HG03139 (cell line): ENCODE data around the gene GALNT10.

ENCODE experiments used
- ATAC-seq: cut with Tn5 transposase; IDR thresholded peaks from one replicate; pipeline ENCODE4 v1.9.1; 2021; ENCODE audit not compliant: unreplicated experiment

Gene GALNT10

DNA sequence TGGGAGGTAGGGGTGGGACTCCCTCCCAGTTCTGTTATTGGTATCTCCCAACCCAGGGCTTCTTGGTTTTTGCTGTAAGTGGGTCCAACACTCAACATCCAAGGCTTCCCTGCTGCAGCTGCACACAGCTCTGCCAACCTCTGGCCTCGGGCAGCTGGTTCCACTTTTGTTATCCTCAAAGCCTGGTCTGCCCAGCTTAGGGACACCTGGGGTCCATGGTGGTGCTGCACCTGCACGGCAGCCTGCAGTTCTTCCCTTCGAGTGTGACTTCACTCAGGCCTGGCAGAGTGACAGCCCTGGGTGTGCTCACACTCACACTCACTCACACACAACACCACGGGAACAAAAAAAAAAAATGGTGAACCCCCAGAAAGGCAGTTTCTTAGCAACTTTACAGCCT is 239.9 kb downstream of the GALNT10 start:
- no peak for ATAC-seq

DNA sequence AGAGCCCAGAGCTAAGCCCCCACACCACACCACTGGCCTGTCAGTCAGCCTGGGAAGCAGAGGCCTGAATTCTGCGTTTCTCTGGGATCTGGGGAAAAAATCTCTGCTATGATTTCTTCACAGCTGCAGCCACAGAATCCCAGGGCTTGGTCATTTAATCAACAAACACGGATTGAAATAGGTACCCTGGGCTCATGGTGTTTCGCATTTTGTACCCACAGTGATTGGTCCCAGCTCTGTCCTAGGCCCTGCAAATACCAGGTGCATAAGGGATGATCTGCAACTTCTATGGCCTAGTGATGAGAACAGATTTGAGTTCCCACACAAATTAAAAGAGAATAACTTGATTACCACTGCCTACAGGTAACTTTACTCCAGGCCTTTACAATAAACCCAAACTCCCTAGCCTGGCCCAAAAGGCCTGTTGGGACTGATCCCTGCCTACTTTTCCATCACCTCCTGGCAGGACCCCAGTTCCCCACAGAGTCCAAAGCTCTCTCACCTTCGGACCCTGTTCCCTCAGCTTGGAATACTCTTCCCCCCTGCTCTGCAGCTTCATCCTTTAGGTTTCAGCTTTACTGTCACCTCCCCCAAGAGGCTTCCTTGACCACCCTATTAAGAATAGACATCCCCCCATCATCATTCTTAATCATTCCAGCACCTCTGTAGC is 240.6 kb downstream of the GALNT10 start:
- no peak for ATAC-seq

DNA sequence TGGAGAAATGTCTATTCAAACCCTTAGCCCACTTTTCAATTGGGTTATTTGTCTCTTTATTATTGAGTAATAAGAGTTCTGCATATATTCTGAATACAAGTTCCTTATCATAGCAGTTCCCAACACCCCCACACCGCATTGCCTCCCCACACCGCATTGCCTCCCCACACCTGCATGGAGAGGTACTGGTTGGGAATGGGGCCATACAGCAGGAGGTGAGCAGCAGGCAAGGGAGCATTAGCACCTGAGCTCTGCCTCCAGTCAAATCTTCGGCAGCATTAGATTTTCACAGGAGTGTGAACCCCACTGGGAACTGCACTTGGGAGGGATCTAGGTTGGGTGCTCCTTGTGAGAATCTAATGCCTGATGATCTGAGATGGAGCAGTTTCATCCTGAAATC is 244.7 kb downstream of the GALNT10 start:
- ATAC-seq: no peak

DNA sequence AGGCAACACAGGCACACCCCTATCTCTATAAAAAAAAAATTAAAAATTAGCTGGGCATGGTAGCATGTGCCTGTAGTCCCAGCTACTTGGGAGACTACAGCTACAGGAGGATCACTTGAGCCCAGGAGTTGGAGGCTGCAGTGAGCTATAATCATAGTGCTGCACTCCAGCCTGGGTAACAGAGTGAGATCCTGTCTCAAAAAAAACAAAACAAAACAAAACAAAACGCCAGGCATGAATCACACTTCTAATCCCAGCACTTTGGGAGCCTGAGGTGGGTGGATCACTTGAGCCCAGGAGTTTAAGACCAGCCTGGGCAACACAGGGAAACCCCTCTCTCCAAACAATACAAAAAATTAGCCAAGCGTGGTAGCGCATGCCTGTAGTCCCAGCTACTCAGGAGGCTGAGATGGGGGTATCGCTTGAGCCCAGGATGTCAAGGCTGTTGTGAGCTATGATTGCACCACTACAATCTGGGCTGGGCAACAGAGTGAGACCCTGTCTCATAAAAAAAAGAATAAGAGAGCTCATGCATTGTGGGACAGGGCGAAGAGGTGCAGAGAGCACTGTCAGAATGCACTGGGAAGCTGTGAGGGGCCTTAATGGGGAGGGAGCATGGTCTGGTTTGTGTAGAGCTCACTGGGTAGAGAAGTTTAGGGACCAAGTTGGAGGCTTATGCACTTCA is 246.9 kb downstream of the GALNT10 start:
- ATAC-seq: no peak

DNA sequence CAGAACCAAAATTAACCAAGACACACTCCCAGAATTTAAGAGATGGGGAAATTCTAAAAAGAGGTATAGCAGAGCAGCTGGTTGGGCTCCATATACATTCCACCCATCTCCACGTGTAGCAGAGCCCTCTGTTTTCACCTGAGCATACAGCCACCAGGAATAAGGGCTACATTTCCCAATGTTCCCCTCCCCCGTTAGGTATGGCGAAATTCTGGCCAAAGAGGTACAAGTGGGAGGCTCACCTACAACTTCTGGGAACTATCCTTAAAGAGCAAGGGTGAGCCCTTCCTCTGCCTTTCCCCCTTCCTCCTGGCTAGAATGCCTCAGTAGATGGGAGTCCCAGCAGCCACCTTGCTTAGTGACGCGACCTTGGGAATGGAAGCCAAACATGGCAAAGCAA is 250.0 kb downstream of the GALNT10 start:
- no peak for ATAC-seq

DNA sequence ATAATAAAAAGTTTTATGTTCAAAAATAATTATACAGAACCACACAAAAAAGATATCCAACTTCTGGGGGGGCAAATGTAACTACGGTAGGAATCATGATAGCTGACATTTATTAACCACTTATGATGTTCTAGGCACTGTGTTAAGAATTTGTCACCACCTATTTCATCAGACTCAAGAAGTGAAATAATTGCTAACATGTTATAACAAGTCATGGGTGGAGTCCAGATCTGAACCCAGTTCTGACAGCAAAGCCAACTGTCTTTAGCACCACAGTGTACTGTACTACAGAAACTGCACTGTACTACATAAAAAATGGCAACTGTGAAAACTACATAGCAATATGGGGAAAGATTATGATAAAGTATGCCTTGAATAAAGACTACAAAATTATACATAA is 252.3 kb downstream of the GALNT10 start:
- no peak for ATAC-seq

DNA sequence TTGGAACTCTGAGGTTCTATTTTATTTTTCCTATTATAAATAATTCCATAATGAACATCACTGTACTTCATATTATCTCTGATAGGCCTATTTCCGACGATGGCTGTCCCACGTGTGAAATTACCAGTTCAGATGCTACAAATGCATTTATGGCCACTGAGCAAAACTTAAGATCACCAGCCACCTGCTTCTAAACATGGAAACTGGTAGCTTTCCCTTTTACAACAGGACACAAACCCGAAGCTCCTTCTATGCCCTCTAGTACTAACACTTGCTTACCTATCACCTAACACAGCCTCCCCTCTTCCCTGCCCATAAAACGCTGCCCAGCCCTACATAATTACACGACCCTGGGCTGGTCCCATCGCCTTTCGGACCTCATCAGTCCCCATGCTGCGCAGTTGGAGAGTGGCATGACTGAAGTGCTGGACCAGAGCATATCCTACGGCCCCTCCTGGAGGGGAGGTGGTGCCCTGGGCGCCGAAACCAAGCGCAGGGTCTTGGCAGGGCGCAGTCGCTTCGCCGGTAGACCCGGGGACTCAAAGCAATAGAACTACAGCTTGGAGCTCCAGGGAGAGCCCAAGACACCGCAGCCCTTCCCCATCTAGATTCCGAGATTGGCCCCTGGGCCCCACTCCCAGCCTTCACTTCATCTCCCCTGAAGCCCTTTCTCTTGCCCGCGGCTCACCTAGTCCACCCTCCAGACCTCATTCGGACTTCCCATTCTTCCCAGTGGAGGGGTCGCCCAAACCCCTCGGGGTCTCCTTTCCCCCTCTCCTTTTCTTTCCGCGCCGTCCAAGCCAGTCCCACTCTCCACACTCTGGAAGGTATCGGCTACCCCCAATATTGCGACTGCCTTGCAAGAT is 254.3 kb downstream of the GALNT10 start:
- ATAC-seq: peak; percentile 7

DNA sequence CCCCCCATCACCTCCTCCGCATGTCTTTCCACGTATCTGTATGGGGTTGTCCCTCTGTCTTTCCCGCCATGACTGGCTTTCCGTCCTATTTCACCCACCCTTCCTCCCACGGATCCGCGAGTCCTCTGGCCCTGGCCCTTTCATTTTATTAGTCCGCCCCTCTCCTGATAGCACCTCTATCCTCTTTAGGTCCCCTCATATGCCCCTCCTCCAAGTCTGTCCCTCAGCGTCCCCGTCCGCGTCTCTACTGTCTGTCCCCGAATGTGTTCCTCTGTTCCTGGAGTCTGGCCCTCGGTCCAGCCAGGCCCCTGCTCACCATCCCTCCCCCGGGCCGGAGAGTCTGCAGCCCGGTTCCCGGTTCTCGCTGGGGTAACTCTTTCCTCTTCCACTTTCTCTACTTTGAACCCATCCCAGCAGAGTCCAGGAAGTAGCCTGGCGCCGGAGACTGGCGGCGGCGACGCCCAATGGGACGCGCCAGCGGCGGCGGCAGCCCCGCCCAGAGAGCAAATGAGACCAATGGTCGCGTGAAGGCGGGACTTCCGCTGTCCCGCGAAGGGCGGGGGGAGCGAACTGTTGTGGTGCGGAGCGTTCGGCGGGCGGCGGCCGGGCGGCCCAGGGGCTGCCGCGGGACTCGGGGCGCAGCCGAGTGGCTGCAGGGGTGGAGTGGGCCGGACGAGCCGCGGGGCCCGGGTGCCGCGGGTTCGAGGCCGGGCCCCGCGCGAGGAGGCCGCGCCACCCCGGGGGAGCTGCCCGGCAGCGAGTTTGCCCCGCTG is 255.1 kb downstream of the GALNT10 start, which contains the start of gene SAP30L:
Gene SAP30L (plus strand): TSS at position 576 of the 773 bp plus-strand sequence. CDS start 608 bp downstream, outside the sequence.
- ATAC-seq: peak; percentile 86

DNA sequence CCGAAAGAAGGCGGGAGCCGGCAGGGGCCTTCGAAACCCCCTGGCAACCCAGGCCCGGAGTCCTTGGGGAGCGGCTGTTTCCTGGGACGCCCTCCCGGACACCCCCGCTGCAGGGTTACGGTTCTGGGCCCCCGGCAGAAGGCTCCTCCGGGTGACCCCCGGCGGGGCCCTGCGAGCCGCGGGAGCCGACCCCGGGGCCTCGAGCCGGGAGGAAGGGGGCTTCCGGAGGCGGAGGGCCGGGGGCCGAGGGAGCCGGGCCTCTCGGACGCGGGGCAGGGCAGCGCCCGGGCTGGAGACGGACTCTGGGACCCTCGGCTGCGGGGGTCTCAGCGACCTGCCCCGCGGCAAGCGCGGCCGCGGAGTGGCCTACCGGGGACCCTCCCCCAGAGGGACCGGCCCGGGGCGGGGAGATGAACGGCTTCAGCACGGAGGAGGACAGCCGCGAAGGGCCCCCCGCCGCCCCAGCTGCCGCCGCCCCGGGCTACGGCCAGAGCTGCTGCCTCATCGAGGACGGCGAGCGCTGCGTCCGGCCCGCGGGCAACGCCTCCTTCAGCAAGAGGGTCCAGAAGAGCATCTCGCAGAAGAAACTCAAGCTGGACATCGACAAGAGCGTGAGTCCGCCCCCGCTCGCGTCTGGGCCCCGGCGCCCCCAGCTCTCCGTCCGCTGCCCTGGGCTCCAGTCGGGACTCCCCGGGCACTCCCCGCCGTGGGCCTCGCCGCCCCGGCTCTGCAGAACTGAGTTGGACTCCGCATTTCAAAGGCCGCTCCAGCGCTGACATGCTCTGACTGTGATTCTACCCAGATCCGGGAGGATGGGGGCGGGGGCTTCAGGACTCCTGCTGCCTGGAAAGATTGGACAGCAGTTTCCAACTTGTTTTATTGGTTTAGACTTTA is 255.9 kb downstream of the GALNT10 start:
- ATAC-seq: peak; percentile 10

DNA sequence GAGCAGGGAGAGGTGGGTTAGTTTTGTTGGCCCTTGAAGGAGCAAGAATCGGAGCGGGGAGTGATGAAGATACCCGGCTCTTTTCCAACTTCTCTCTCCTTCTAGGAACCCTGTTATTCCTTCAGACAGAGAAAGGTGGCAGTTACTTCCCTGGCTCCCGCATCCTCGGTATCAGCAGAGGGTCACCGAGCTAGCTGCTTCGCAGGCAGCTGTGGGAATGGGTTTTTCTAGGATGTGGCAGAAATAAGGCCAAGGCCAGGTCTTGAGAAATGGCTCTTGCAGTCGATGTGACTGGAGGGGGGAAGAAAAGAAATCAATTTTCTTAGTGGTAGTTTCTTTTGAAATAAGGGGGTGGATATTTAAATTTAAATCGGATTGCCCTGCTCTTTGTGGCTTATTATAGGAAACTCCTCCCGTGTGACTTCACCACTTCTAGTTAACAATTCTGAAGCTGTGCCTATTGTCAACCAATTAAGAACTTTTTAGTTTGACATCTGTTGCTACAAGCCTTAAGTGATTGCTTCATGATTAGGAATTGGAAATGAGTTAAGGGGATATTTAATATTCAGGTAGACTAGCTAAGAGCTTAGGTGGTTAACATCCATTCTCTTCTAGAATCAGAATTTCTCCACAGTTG is 256.7 kb downstream of the GALNT10 start:
- ATAC-seq: no peak

DNA sequence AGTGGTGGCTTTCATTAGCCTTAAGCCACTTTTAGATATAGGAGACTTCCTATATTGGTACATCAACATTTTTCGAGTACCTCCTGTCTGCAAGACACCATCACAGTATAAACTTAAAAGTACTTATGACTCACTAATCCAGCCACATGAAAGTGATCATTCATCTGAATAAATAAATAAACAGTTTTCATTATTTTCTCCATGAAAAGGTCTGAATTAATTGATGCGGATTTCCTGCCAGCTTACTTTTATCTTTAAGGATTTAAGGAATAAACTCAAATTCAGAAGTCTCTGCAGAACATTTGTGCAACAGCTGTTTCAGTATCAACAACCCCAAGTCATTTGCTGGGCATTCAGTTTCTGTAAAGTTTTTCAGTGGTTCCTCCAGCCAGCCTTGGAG is 259.3 kb downstream of the GALNT10 start:
- no peak for ATAC-seq

DNA sequence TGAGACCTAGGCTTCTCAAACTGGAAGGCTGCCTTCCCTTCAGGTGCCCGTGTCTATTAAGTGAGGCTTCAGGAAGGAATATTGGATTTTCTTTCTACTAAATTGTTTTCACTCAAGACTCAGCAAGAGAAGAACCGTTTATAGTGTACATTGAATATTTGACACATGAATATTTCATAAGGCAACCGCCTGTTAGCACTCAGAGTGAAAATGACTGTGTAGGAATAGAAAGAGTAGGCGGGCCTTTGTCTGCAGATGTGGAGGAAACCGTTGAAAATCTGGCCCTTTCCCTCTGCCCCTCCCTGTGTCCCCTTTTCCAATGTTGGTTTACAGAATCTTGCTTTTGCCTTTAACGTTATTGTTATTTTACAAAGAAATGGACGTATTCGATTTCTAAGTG is 261.4 kb downstream of the GALNT10 start:
- no peak for ATAC-seq

DNA sequence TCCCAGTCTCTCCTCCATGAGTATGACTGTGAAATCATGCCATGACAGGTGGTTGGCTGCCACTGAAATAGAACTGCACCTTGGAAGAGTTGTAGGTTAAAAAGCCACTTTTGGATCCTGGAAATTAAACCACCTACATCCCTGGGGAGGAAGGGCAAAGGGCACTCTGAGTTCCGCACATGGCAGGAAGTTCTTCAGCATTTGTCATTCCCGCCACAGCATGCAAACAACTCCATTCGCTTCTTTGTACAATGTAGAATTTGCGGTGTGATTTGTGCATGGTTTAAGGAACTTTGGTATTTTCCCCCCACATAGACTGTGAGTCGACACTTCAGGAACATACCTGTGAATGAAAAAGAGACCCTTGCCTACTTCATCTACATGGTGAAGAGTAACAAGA is 265.1 kb downstream of the GALNT10 start:
- ATAC-seq: no peak

DNA sequence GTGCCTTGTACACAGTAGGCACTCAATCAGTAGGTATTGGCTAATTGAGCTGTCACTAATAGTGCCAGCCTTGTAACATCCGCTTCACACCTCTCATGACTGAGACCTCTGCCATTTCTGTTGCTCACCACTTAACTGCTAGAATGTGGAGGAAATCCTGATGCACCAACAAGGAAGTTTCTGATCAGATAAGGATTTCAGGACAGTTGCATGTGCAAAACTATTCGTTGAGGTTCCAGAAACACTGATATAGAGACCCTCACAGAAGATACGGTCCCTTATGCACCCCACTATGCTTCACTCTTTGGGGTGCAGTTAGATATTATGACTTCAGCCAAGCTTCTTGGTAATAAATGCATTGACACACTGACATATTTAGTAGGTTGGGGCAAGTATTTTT is 266.0 kb downstream of the GALNT10 start:
- ATAC-seq: no peak

DNA sequence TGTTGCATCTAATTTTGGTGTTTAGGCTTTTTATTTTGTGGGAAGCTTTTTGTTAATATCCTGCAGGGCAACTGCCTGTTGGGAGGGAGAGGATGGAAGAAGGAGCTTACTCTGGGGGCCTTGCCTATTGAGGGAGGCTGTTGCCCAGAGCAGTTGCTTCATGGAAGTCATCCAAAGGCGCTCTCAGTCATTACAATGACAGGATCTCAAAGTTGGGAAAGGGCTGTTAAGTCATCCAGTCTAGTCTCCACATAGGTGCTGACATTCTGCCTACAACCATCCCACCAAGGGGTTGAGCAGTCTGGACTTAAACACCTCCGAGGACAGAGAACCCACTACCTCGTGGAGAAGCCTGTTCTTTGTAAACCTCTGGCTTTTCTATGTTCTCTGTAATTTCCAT is 268.5 kb downstream of the GALNT10 start:
- ATAC-seq: no peak

DNA sequence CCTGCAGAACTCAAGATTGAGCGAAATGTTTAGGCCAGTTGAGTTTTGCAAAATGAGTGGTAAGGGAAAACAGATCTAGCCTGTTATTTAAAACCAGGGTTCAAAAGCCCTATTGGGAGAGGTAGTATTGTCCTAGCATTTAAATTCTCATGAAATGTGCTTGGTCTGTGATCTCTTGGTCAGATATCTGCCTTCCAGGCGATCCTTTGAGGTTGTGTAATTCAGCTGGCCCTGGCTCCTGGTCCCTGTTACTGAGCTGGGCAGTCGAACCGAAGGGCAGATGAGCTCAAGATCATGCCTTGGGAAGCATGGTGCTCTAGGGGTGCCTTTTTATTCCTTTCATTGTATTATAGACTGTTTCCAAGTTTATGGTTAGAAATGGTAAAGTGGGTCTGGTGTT is 269.6 kb downstream of the GALNT10 start:
- no peak for ATAC-seq

DNA sequence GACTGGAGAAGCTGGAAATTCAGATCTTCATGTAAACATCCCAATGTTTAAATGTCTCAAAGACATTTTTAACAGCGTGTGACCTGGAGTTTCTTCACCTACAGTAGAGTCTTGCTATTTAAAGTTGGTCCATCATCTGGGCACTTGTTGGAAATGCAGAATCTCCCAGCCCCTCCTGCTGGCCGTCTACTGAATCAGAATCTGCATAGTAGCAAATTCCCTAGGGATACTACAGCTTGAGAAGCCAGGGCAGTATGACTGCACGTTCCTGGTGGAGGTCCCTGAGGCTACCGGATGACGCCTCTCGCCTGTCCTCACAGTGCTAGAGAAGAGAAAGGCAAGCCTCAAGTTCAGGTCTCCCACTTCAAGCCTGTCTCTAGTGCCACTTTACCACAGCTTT is 271.0 kb downstream of the GALNT10 start:
- ATAC-seq: no peak

DNA sequence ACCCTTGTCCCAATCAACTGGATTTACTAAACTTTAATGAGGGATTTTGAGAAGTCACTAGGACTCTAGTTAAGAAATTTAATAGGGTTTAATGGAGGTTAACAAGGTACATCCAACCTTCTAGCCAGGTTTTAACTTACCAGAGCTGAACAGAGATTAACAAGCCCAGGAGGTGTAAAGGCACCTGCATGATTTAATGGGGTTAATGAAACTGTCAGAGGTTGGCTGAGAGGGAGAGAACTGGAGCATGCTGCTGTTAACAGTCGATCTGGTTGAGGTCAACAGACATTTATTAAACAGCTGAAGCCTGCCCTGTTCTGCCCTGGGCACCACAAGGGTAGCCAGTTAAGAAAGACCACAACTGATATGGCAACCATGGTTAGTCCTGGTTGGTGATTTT is 273.9 kb downstream of the GALNT10 start:
- ATAC-seq: no peak

DNA sequence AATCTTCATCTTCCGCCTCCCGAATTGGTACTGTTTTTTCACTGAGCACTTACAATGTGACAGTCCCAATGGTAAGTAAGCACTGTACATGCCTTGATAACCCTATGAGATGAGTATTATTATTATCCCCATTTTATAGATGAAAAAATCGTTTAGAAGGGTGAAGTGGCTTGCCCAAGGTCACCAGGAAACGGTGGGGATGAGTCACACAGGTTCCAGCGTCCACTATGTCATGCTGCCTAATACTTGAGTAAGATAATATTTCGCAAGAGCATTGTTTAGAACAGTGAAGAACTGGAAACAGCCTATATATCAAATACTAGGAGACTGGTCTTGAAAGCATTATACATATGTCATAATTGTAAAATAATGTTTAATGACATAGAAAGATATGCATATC is 274.6 kb downstream of the GALNT10 start:
- ATAC-seq: no peak

DNA sequence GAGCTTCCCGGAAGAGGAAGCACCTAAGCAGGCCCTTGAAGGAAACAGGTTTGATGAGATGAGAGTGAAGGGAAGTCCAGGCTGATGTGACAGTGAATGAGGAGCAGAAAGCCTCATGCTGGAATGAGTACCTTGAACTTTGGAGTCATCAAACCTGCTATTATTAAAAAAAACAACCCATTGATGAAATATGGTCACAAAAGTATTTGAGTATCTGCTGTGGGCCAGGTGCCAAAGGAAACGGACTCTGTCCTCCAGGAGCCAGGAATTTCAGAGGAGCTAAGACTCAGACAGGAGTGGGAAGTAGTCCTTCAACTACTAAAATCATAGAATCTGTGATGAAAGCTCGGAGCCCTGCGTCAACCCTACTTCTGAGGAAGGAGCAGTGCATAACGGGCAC is 275.6 kb downstream of the GALNT10 start:
- no peak for ATAC-seq
